Progenitor cell of endocrine pancreas (in vitro differentiated cells): Measurements from ENCODE around the gene TMEM63C. TPM values are rescaled to one million over a fixed set of nuclear protein-coding genes. Genes with fewer than 3 reads are reported as not detected.

Experiments
- DNase-seq: peaks from one replicate; pipeline ENCODE4 v3.0.0; 2021; ENCODE audit warnings: low spot score; ENCODE audit not compliant: unreplicated experiment
- H3K27ac Mint-ChIP-seq: 2 replicates; pipeline ENCODE4 v1.8.0; 2021; ENCODE audit warnings: mild to moderate bottlenecking, moderate library complexity, mixed read lengths
- H3K27me3 Mint-ChIP-seq: 2 replicates; pipeline ENCODE4 v1.8.0; 2021; ENCODE audit warnings: mixed read lengths
- H3K36me3 Mint-ChIP-seq: 2 replicates; pipeline ENCODE4 v1.8.0; 2022; ENCODE audit warnings: mixed read lengths; ENCODE audit not compliant: insufficient read depth
- H3K4me1 Mint-ChIP-seq: 2 replicates; pipeline ENCODE4 v1.8.0; 2021; ENCODE audit warnings: low read depth, mixed read lengths
- H3K4me3 Mint-ChIP-seq: 2 replicates; pipeline ENCODE4 v1.8.0; 2021; ENCODE audit warnings: low read depth, mild to moderate bottlenecking, moderate library complexity, mixed read lengths
- H3K9me3 Mint-ChIP-seq: 2 replicates; pipeline ENCODE4 v1.8.0; 2021; ENCODE audit warnings: low read depth, mixed read lengths
- total RNA-seq: library from RNA; stranded (reverse); gene quantifications from 2 replicates; pipeline ENCODE4 v1.2.1, GENCODE V29; 2021
- TF ChIP-seq, protein P1 (sequence below): fragments of 200-600 bp; sonication (generic); IDR thresholded peaks from one replicate; pipeline ENCODE4 v1.5.0; 2021; ENCODE audit warnings: antibody characterized with exemption, mild to moderate bottlenecking; ENCODE audit not compliant: unreplicated experiment

TMEM63C gene
- total RNA-seq, 1 donor from 2014 or later = 1.6 TPM

DNA sequence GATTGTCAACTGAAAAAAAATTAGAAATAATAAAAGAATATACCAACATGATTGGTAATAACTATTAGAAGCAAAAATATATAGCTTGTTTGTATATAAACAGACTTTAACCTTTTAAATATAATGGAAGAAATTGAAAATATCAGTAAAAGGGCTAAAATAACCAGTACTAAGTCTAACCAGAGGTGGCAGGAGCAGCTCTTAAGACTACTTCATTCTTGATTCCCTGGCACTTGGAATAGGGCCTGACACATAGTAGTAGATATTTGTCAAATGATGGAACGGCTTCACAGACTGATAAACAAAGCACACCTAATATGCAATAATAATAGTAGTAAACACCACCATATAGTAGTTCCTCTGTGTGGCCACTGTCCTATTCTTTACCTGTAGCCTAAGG is 9.4 kb downstream of the TMEM63C start:
- Mint-ChIP-seq H3K36me3 (no peaks in the 10 kb centered on the region), H3K27me3 (peaks cover 19% of the 10 kb centered on the region), H3K4me3 (no peak overlapping the region), H3K27ac (no peak overlapping the region), H3K4me1 (no peaks in the 10 kb centered on the region), H3K9me3 (no peaks in the 10 kb centered on the region)
- TF ChIP-seq, protein P1, sequence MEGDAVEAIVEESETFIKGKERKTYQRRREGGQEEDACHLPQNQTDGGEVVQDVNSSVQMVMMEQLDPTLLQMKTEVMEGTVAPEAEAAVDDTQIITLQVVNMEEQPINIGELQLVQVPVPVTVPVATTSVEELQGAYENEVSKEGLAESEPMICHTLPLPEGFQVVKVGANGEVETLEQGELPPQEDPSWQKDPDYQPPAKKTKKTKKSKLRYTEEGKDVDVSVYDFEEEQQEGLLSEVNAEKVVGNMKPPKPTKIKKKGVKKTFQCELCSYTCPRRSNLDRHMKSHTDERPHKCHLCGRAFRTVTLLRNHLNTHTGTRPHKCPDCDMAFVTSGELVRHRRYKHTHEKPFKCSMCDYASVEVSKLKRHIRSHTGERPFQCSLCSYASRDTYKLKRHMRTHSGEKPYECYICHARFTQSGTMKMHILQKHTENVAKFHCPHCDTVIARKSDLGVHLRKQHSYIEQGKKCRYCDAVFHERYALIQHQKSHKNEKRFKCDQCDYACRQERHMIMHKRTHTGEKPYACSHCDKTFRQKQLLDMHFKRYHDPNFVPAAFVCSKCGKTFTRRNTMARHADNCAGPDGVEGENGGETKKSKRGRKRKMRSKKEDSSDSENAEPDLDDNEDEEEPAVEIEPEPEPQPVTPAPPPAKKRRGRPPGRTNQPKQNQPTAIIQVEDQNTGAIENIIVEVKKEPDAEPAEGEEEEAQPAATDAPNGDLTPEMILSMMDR = no peak
- no peak for DNase-seq

DNA sequence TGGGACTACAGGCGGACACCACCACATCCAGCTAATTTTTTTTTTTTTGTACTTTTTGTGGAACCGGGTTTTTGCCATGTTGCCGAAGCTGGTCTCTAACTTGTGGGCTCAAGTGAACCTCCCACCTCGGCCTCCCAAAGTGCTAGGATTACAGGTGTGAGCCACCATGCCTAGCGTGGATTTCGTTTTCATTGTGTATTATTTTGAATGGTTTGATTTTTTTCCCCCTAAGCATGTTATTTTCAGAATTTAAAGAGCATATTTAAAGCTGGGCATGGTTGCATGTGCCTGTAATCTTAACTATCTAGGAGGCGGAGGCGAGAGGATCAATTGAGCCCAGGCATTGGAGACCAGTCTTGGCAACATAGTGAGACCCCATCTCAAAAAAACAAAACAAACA is 13.1 kb downstream of the TMEM63C start:
- H3K4me1 Mint-ChIP-seq = no peaks in the 10 kb centered on the region
- H3K27me3 Mint-ChIP-seq = peaks cover 30% of the 10 kb centered on the region
- H3K4me3 Mint-ChIP-seq = no peak overlapping the region

DNA sequence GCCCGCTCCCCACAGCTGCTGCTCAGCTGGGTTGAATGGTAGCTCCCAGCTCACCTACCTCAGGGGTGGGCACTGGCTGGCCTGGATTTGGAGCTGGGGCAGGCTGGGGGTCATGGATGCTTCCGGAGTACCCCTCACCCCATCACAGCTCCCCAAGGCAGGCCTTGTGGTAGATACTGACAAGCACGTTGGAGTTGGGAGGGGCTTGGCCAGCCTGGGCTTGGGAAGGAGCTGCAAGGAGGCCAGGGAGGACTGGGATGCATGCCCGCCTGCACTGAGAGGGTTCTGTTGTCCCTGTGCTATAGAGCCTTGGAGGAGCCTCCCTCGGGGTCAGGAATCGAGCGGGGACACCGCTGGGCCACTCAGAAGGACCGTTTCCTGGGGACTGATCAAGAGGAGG is 14.2 kb downstream of the TMEM63C start:
- Mint-ChIP-seq H3K9me3 (no peaks in the 10 kb centered on the region), H3K4me3 (no peak overlapping the region), H3K27me3 (peaks cover 32% of the 10 kb centered on the region), H3K36me3 (no peaks in the 10 kb centered on the region), H3K4me1 (no peaks in the 10 kb centered on the region), H3K27ac (no peak overlapping the region)
- DNase-seq = no peak
- TF ChIP-seq, protein P1 = no peak

More for the DNA sequence above, 13.1 kb downstream of the TMEM63C start:
- Mint-ChIP-seq H3K9me3 (no peaks in the 10 kb centered on the region), H3K36me3 (no peaks in the 10 kb centered on the region), H3K27ac (no peak overlapping the region)
- TF ChIP-seq, protein P1 = no peak
- no peak for DNase-seq

DNA sequence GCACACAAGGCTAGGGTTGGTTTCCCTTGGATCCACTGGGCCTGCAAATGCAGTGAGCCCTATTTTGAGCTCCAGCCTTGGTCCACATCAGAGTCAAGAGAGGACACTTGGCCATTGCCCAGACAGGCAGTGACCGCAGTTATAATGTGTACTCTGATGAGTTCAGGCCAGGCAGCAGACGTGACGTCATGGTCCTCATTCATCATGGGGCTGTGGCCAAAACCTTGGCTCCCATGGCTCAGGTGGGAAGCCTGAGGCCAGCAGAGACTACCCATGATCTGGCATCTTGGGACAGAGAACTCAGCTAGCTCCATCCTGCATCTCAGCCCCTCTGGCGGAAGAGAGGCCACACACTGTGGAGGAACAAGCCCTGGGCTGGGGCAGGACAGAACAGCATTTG is 16.4 kb downstream of the TMEM63C start:
- Mint-ChIP-seq H3K9me3 (no peaks in the 10 kb centered on the region), H3K27ac (no peak overlapping the region), H3K4me1 (no peaks in the 10 kb centered on the region), H3K27me3 (peaks cover 39% of the 10 kb centered on the region), H3K36me3 (no peaks in the 10 kb centered on the region), H3K4me3 (no peak overlapping the region)
- TF ChIP-seq, protein P1 = no peak
- no peak for DNase-seq

DNA sequence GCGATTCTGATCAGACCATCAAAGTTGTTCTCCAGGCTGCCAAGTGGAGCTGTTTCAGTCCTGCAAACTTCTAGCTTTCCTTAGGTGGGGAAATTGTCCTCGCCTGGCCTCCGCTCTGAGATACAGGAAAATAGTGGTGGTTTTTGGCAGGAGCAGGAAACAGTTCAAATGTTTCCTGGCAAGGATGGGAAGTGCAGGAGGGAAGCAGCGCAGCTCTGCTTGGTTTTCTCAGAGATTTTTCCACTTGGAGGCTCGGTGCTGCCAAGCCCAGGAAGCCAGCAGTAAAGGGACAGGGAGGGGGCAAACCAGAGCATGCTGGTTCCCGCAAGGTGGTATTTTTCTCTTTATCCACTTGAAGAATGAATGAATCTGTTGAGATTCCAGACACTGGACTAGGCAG is 17.0 kb downstream of the TMEM63C start:
- Mint-ChIP-seq H3K4me3 (no peak overlapping the region), H3K9me3 (no peaks in the 10 kb centered on the region), H3K27me3 (peaks cover 39% of the 10 kb centered on the region), H3K4me1 (peaks cover 2% of the 10 kb centered on the region), H3K27ac (no peak overlapping the region), H3K36me3 (no peaks in the 10 kb centered on the region)
- TF ChIP-seq, protein P1 = no peak
- DNase-seq = no peak
